Jurkat, Clone E6-1 (cell line): Measurements from ENCODE around the gene NFIX.
A peak's percentile ranks its signal among the peaks of the same experiment; 100 is the strongest.

ENCODE experiments used
- DNase-seq: peaks from one replicate; pipeline ENCODE4 v3.0.0-alpha.2; 2011; ENCODE audit warnings: low read depth, low spot score
- H3K4me3 ChIP-seq: 2 replicates; pipeline ENCODE4 v1.5.1; 2011; ENCODE audit warnings: mild to moderate bottlenecking, low read length, control low read depth, moderate library complexity

The NFIX gene

GRCh38 chr19:13078381-13078780 is 83.1 kb downstream of the NFIX start:
- no peak for DNase-seq
- no peak overlapping the region for H3K4me3 ChIP-seq

DNA sequence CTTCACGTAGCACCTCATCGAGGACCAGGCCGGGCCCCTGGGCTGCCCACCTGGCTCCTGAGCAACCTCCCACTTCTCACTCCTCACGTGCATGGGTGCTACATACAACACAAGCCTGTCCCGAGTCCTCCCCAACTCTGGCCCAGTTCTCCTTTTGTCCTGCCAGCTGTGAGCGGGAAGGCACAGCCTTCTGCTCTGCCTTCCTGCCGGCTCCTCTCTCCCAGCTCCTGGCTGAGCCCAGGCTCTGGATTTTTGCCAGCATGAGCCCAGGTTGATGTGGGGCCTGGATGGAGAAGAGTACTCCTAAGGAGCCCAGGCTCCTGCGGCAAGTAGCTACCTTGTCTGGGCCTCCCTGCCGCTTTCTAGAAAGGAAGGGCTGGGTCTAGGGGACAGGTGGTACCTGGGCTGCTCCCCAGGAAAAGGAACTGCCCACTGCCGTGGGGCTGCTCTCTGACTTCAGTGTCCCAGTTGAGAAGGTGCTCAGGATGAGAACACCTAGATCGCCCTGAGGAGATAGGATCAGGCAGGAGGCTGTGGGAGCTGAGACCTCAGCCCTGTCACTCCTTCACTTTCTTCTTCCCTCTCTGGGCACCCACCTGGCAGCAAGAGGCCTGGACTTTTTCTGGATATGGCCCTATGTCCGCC is 83.7 kb downstream of the NFIX start:
- no peak for DNase-seq
- H3K4me3 ChIP-seq: no peak overlapping the region

DNA sequence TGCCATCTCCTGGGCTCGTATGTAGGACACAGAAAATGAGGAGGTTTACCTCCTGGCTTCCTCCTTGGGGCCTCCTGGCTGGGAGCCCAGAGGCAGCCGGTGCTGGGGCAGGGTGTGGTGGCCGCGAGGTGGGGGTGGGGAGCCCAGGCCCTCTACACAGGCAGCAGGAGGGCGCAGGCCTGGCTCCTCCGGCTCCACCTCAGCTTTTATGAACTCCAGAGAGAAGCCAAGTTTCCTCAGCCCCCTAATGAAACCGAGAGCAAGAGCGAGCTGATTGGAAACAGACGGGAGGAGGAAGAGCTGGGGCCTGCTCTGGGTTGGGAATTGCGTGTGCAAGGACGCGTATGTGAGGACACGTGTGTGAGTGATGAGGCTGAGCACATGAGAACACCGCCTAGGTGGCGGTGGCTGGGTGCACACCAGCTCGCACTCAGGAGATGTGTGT is 84.3 kb downstream of the NFIX start:
- DNase-seq: no peak
- no peak overlapping the region for H3K4me3 ChIP-seq

DNA sequence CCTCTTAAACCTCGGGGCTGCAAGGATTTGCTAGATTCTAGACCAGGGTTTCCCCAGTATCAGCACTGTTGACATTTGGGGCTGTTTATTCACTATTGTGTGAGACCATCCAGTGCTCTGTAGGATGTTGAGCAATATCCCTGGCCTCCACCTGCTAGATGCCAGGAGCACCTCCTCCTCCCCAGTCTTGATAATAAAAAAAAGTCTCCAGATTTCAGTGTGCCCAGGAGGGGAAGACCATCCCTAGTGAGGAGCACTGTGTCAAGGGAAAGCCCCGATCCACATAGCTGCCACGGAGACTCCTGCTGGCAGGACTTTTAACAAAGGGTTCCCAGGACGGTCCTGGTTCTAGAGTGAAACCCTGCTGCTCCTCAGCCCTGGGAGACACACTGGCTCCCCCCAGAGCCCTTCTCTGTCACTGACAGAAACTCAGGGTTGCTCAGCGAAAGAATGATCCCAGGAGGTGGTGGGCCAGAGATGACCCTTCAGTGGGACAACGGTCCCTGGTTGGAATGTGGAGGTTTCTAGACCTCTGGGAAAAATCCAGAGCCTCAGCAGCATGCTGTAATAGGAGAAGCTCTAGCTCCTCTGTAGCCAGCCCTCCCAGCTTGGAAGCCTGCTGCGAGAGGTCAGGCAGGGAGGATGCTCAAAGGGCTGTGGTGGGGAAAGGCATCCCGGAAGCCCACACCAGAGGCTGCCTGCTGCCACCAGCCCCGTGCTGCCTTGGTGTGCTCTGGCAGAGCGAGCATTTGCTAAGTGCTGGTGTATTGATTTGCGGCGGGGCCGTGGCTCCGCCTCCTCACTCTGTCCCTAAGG is 87.1 kb downstream of the NFIX start:
- DNase-seq: no peak

GRCh38 chr19:13083008-13083404 is 87.7 kb downstream of the NFIX start:
- H3K4me3 ChIP-seq: no peak overlapping the region
- DNase-seq: no peak

More for the DNA sequence above, 87.1 kb downstream of the NFIX start:
- no peak overlapping the region for H3K4me3 ChIP-seq

- no peak for DNase-seq
- H3K4me3 ChIP-seq: no peak overlapping the region
Observed at GRCh38 chr19:13083627-13084026, 88.4 kb downstream of the NFIX start.

- no peak overlapping the region for H3K4me3 ChIP-seq
- no peak for DNase-seq
Observed at GRCh38 chr19:13085666-13086065, 90.4 kb downstream of the NFIX start.

DNA sequence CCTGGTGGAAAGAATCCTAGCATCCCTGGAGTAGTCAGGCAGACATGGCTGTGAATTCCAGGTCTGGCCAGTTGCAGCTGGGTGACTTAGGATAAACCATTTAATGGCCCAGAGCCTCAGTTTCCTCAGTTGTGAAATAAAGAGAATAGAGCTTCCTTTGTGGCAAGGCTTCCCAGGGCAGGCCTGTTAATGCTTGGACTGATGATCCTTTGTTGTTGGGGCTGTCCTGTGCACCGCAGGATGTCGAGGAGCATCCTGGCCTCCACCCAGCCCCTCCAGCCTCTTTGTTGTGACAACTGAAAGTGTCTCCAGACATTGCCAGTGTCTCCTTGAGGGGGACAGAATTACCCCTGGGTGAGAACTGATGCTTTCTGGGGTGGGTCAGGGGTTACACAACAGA is 91.1 kb downstream of the NFIX start:
- no peak overlapping the region for H3K4me3 ChIP-seq
- no peak for DNase-seq

DNA sequence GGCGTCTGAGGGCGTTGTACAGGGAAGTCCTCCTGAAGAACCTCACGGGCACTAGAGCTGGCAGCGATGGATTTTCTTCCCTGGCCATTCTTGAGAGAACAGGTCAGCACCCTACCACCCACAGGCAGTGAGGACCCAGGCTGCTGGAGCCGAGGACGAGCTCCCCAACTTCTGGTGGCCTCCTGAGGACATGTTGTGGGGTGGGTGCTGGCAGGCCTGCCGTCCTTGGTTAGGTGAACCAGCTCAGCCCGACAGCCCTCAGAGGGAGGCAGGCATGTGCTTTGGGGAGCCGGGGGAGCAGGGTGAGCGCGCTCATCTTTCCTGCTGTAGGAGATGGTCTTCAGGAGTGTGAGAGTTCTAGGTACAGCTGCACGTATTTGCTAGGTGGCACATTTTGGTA is 92.0 kb downstream of the NFIX start:
- H3K4me3 ChIP-seq: no peak overlapping the region
- no peak for DNase-seq

DNA sequence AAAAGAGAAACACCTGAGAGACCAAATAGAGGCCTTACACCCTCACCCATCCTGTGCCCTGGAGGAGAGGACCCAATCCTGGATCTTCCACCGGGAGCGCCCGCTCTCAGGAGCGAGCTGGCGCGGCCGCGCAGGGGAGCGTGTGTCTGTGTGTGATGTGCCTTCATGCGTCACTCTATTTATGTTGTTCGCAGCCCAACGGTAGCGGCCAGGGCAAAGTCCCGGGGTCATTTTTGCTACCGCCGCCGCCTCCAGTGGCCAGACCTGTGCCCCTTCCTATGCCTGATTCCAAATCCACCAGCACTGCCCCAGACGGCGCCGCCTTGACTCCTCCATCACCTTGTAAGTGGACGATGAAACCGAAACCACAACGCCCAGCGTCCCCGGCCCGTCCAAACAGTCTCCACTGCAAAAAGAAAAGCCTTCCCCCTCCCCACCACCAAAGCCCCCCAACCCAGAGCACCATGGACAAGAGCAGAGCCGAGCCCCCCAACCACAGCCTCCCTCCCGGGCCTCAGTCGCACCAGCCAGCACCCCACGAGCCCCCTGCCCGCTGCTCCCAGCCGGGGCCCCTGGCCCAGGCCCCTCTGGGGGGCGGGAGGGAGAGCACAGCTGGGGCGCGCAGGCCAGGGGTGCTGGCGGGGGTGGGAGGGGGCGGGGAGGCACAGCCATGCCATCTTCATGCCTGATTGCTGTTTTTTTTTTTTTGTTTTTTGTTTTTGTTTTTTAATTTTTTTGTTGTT is 92.7 kb downstream of the NFIX start:
- no peak overlapping the region for H3K4me3 ChIP-seq

DNA sequence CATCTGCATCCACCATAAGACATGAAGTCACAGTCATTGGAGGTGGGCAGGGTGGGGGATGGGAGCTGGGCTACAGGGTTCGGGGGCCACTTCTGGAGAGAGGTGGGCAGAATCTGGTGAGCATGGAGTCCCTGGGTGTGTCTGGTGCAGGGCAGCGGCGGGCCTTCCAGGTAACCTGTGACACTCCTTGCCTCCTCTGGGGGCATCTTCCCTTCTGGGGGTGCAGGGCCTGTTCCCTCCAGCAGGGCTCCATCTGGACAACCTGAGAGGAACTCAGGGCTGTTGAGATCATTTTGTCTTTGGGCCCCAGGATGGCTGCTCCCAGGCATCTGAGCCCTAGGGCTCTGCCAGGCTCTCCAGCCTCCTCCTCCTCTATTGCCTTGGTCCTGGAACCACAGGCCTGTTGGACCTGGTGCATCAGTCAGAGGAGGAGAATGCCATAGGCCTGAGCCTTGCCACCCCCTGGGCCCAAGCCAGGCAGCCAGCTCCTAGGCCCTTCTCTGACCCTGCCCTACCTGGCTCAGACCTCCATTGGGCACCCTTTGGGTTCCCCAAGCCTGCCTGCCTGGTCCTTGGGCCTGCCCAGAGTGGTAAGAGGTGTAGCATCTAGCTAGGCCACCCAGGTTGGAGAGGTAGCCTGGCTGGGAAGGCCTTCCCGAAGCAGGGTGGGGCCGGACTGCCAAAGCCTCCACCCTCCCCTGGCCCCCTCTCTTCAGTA is 94.0 kb downstream of the NFIX start:
- H3K4me3 ChIP-seq: no peak overlapping the region
- DNase-seq: no peak

More for the DNA sequence above, 92.7 kb downstream of the NFIX start:
- DNase-seq: no peak

DNA sequence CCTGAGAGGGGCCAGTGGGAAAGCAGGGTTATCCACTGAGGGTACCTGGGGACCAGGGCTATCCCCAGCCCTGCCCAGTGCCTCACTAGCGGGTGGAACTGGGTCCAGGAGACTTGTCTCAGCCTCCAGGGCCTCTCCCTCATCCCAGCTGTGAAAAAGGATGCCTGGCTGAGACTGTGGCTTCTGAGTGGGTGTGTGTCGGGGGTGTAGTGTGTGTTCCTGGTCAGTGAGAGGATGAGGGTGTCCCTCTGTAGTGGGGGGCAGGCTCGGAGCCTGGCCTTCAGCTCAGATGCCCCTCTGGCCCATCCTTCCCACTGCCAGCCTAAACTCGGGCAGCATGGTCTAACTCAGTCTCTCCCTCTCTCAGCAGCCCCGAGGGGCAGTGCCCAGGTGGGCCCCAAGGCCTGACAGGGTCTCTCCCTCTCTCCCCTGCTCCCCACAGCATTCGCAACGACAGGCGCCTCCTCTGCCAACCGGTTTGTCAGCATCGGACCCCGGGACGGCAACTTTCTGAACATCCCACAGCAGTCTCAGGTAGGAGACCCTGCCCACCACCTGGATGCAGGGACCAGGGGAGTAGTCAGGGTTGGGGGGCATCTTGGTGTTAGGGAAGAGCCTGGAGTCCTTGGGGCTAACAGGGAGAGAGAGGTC is 94.7 kb downstream of the NFIX start:
- no peak overlapping the region for H3K4me3 ChIP-seq
- no peak for DNase-seq

DNA sequence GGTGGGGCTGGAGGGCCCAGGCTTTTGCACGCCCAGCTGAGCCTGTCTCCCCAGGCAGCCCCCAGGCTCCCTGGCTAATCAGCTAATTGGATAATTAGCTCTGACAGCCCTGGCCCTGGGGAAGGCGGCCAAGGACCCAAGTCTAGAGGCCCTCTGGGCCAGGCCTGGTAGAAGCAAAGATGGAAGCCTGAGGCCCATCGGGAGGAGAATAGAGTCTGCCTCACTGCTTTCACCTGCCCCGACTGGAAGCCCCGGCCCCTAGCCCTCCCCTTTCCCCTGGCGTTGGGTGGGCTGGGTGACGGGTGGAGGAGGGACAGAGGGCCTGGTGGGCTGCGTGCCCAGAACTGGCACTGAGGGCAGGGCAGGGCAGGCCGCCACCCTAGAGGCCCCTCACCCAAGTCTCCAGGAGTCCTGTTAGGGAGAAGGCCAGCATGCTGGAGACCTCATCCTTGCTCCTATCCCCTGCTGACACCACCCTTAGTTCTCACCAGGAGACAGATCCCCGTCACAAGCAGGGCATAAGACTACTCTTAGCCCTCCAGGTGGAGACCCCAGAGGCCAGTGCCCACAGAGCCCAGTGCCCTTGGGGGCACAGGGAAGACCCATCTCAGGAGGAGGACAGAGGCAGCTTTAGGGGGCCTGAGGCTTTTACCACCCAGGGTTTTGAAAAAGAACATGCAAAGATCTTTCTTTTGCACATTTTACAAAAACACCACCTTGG is 95.4 kb downstream of the NFIX start:
- no peak for DNase-seq
- no peak overlapping the region for H3K4me3 ChIP-seq

GRCh38 chr19:13091400-13092157 is 96.3 kb downstream of the NFIX start:
- DNase-seq: no peak

GRCh38 chr19:13092158-13092543 is 96.9 kb downstream of the NFIX start:
- no peak overlapping the region for H3K4me3 ChIP-seq
- no peak for DNase-seq

More at GRCh38 chr19:13091400-13092157, 96.3 kb downstream of the NFIX start:
- H3K4me3 ChIP-seq: no peak overlapping the region

GRCh38 chr19:13092606-13093235 is 97.4 kb downstream of the NFIX start:
- DNase-seq: no peak

DNA sequence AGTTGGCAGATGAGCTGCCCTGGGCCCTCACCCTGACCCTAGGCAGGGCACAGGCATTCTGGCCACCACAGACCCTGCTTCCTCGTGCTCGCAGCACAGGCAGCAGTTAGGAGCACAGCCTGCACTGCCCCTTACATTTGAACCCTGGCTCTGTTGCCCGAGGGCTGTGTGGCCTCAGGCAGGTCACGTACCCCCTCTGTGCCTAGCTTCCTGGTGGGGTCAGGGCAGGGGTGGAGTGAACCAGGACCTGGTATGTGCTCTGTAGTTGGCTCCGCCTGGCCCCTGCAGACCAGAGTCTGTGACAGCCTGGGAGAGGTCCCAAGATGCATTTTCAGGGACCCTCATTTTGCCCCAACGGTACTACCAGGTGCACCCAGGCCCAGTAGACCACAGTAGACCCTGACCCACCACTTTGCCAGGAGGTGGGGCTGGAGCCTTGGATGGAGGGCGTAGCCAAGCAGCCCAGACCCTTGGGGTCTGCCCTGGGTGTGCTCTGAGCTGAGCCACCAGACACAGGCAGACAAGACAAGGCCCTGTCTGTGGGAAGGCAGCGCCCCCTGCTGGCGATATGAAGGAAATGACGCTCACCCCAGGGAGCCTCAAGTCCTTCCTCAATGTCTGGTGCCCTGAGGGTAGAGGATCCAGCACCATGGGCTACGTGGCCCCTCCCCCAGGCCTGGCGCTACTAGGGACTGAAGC is 98.3 kb downstream of the NFIX start:
- no peak overlapping the region for H3K4me3 ChIP-seq
- peak; percentile 73 for DNase-seq

More at GRCh38 chr19:13092606-13093235, 97.4 kb downstream of the NFIX start:
- no peak overlapping the region for H3K4me3 ChIP-seq
